ENCODE data around the gene STX18. TPM values are rescaled to one million over a fixed set of nuclear protein-coding genes. Genes with fewer than 3 reads are reported as not detected.

Gene STX18
- total and polyA plus RNA-seq, 2 experiments from 2014 or later: 15.9 to 18.1 TPM

- Mint-ChIP-seq H3K36me3 (ENCODE audit: low read depth) (peaks cover 14% of the 10 kb centered on the region), H3K9me3 (no peaks in the 10 kb centered on the region), H3K27ac (no peak overlapping the region), H3K4me1 (peaks cover 14% of the 10 kb centered on the region), H3K27me3 (ENCODE audit: insufficient read depth, low read depth, poor library complexity) (peaks cover 14% of the 10 kb centered on the region), H3K4me3 (no peak overlapping the region)
- Histone ChIP-seq H4K20me1 (replicated peaks; ENCODE audit: insufficient read depth) (no peaks in the 10 kb centered on the region), H3K4me3 (no peak overlapping the region), H3K27ac (ENCODE audit: low read depth) (no peak overlapping the region), H3F3A (replicated peaks; ENCODE audit: low read depth) (no peaks in the 10 kb centered on the region), H3K27me3 (ENCODE audit: insufficient read depth) (no peaks in the 10 kb centered on the region), H3K9me2 (ENCODE audit: insufficient read depth) (no peaks in the 10 kb centered on the region), H3K4me2 (no peak overlapping the region), H3K36me3 (ENCODE audit: insufficient read depth) (no peaks in the 10 kb centered on the region), H2AFZ (no peak overlapping the region), H3K79me2 (replicated peaks; ENCODE audit: insufficient read depth) (no peaks in the 10 kb centered on the region), H3K4me1 (ENCODE audit: insufficient read depth) (no peaks in the 10 kb centered on the region)
- no peak for ATAC-seq
- no peak for DNase-seq (ENCODE audit: low spot score)
- no peak for TF ChIP-seq CREB1 (CRISPR knock-in tag; IDR thresholded peaks at IDR 0.05; ENCODE audit: low read depth)
- TF ChIP-seq EZH2 (IDR thresholded peaks at IDR 0.05; ENCODE audit: low read depth, unreplicated experiment): no peak
- no peak for TF ChIP-seq POLR2AphosphoS5 (IDR thresholded peaks at IDR 0.05; ENCODE audit: low read depth)
- no peak for TF ChIP-seq ZNF114 (CRISPR knock-in tag; IDR thresholded peaks at IDR 0.05)
- TF ChIP-seq REST (IDR thresholded peaks at IDR 0.05; ENCODE audit: unreplicated experiment): no peak
- no peak for TF ChIP-seq STAT1 (IDR thresholded peaks at IDR 0.05; ENCODE audit: unreplicated experiment)
- no peak for TF ChIP-seq ETS1 (IDR thresholded peaks at IDR 0.05)
- no peak for TF ChIP-seq ZNF331 (CRISPR knock-in tag; IDR thresholded peaks at IDR 0.05; ENCODE audit: low read depth)
- TF ChIP-seq NANOG (IDR thresholded peaks at IDR 0.05; ENCODE audit: borderline replicate concordance): no peak
- TF ChIP-seq JUNB (IDR thresholded peaks at IDR 0.05; ENCODE audit: unreplicated experiment): no peak
Observed at GRCh38 chr4:4408576-4409335, 133.1 kb downstream of the STX18 start.

- H3K4me1 Mint-ChIP-seq: peaks cover 12% of the 10 kb centered on the region
- ATAC-seq (no peak; the same call in 2 of the 3 replicates), DNase-seq (ENCODE audit: low spot score) (no peak)
- no peak overlapping the region for H3K4me3 Mint-ChIP-seq
- Histone ChIP-seq H3K9me2 (ENCODE audit: insufficient read depth) (no peaks in the 10 kb centered on the region), H3K36me3 (ENCODE audit: insufficient read depth) (no peaks in the 10 kb centered on the region), H4K20me1 (replicated peaks; ENCODE audit: insufficient read depth) (no peaks in the 10 kb centered on the region), H3K4me3 (no peak overlapping the region), H3K27me3 (ENCODE audit: insufficient read depth) (no peaks in the 10 kb centered on the region), H2AFZ (no peak overlapping the region), H3K4me2 (no peak overlapping the region), H3K4me1 (ENCODE audit: insufficient read depth) (no peaks in the 10 kb centered on the region), H3F3A (replicated peaks; ENCODE audit: low read depth) (no peaks in the 10 kb centered on the region), H3K79me2 (replicated peaks; ENCODE audit: insufficient read depth) (no peaks in the 10 kb centered on the region), H3K27ac (ENCODE audit: low read depth) (no peak overlapping the region)
- peaks cover 14% of the 10 kb centered on the region for H3K36me3 Mint-ChIP-seq (ENCODE audit: low read depth)
- no peak overlapping the region for H3K27ac Mint-ChIP-seq
- peaks cover 17% of the 10 kb centered on the region for H3K27me3 Mint-ChIP-seq (ENCODE audit: insufficient read depth, low read depth, poor library complexity)
- H3K9me3 Mint-ChIP-seq: no peaks in the 10 kb centered on the region
- no peak for TF ChIP-seq ETS1 (IDR thresholded peaks at IDR 0.05)
Observed at GRCh38 chr4:4408132-4408523, 133.7 kb downstream of the STX18 start.
